ENCODE data around the gene RASA1. TPM values are rescaled to one million over a fixed set of nuclear protein-coding genes. Genes with fewer than 3 reads are reported as not detected.

The RASA1 gene
- polyA plus RNA-seq, 3 donors = 2.1 to 20.1 (median 4.0) TPM

- no peak overlapping the region for H3K27ac ChIP-seq (ENCODE audit: low read depth in 1 of 2, low read length in 2 of 2)
- H3K4me1 ChIP-seq (ENCODE audit: control insufficient read depth in 1 of 2, insufficient read depth in 2 of 2, low read length in 2 of 2) = no peaks in the 10 kb centered on the region
- no peak overlapping the region for H3K9ac ChIP-seq (ENCODE audit: insufficient read depth, low read length, poor library complexity, severe bottlenecking)
- H3K4me2 ChIP-seq (replicated peaks; ENCODE audit: extremely low read depth, low read length, poor library complexity, severe bottlenecking) = no peak overlapping the region
- DNase-seq = no peak
- no peaks in the 10 kb centered on the region for H3K4me1 Mint-ChIP-seq
- no peak overlapping the region for H3K4me3 ChIP-seq (replicated peaks in 1 of 3; ENCODE audit: low read depth in 2 of 3, low read length in 3 of 3)
- H3K9me3 Mint-ChIP-seq = peaks cover 0 to 1% (median 0%) of the 10 kb centered on the region in 7 donors
- no peak overlapping the region for H3K4me3 Mint-ChIP-seq
- H3K79me2 ChIP-seq (ENCODE audit: insufficient read depth, low read length) = no peaks in the 10 kb centered on the region
- no peak overlapping the region for H2AFZ ChIP-seq (ENCODE audit: insufficient read depth, low read depth, low read length, poor library complexity, severe bottlenecking)
- H3K27me3 ChIP-seq (ENCODE audit: control insufficient read depth in 2 of 2, insufficient read depth in 2 of 2, low read length in 2 of 2) = no peaks in the 10 kb centered on the region
- peaks cover 0 to 1% (median 1%) of the 10 kb centered on the region in 3 donors for H3K27me3 Mint-ChIP-seq (ENCODE audit: low read depth in 3 of 3)
- intact Hi-C loops (cut with micrococcal nuclease) = loop anchor here (10.0 kb wide), 1 partner anchor 154 kb away; the partner anchor contains the start of gene RASA1 (in 2 of the 2)
- TF ChIP-seq, protein P1, sequence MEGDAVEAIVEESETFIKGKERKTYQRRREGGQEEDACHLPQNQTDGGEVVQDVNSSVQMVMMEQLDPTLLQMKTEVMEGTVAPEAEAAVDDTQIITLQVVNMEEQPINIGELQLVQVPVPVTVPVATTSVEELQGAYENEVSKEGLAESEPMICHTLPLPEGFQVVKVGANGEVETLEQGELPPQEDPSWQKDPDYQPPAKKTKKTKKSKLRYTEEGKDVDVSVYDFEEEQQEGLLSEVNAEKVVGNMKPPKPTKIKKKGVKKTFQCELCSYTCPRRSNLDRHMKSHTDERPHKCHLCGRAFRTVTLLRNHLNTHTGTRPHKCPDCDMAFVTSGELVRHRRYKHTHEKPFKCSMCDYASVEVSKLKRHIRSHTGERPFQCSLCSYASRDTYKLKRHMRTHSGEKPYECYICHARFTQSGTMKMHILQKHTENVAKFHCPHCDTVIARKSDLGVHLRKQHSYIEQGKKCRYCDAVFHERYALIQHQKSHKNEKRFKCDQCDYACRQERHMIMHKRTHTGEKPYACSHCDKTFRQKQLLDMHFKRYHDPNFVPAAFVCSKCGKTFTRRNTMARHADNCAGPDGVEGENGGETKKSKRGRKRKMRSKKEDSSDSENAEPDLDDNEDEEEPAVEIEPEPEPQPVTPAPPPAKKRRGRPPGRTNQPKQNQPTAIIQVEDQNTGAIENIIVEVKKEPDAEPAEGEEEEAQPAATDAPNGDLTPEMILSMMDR (IDR thresholded peaks at IDR 0.05) = no peak
- H3K27ac Mint-ChIP-seq = no peak overlapping the region
- no peaks in the 10 kb centered on the region for H4K20me1 ChIP-seq (ENCODE audit: insufficient read depth, low read length)
- H3K9me3 ChIP-seq (replicated peaks in 1 of 2; ENCODE audit: control insufficient read depth in 1 of 2, insufficient read depth in 1 of 2, low read length in 2 of 2) = no peaks in the 10 kb centered on the region
- H3K36me3 Mint-ChIP-seq = no peaks in the 10 kb centered on the region
- H3K36me3 ChIP-seq (replicated peaks in 1 of 2; ENCODE audit: control insufficient read depth in 1 of 2, insufficient read depth in 2 of 2, low read length in 2 of 2) = no peaks in the 10 kb centered on the region
Observed at GRCh38 chr5:87418506-87418905, 150.8 kb downstream of the RASA1 start.

DNA sequence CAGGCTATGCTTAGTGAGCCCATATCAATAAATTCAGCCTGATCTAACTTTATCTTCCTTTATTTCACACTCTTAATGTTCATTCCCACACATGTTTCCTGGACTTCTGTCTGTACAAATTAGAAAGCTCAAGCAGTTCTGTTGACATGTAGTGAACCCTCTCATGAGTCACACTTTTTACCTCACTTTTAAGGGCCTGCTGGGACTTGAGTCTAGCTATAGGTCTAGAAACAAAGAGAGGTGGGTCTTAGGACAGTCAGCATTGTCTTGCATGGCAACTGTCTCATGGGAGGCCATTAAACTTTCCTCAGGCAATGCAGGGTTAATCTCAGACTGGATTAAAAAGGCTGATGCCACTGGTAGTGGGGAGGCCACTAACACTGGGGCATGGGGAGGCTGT, 153.6 kb downstream of the RASA1 start:
- Histone ChIP-seq H3K9ac (ENCODE audit: insufficient read depth, low read length, poor library complexity, severe bottlenecking) (no peak overlapping the region), H3K36me3 (replicated peaks in 1 of 2; ENCODE audit: control insufficient read depth in 1 of 2, insufficient read depth in 2 of 2, low read length in 2 of 2) (no peaks in the 10 kb centered on the region), H4K20me1 (ENCODE audit: insufficient read depth, low read length) (no peaks in the 10 kb centered on the region), H3K4me2 (replicated peaks; ENCODE audit: extremely low read depth, low read length, poor library complexity, severe bottlenecking) (no peak overlapping the region), H3K4me1 (ENCODE audit: control insufficient read depth in 1 of 2, insufficient read depth in 2 of 2, low read length in 2 of 2) (no peaks in the 10 kb centered on the region), H3K9me3 (replicated peaks in 1 of 2; ENCODE audit: control insufficient read depth in 1 of 2, insufficient read depth in 1 of 2, low read length in 2 of 2) (no peaks in the 10 kb centered on the region), H2AFZ (ENCODE audit: insufficient read depth, low read depth, low read length, poor library complexity, severe bottlenecking) (no peak overlapping the region), H3K27me3 (ENCODE audit: control insufficient read depth in 2 of 2, insufficient read depth in 2 of 2, low read length in 2 of 2) (no peaks in the 10 kb centered on the region), H3K79me2 (ENCODE audit: insufficient read depth, low read length) (no peaks in the 10 kb centered on the region), H3K27ac (ENCODE audit: low read depth in 1 of 2, low read length in 2 of 2) (no peak overlapping the region), H3K4me3 (replicated peaks in 1 of 3; ENCODE audit: low read depth in 2 of 3, low read length in 3 of 3) (no peak overlapping the region)
- Mint-ChIP-seq H3K27me3 (ENCODE audit: low read depth in 3 of 3) (peaks cover 0 to 1% (median 1%) of the 10 kb centered on the region in 3 donors), H3K36me3 (no peaks in the 10 kb centered on the region), H3K4me3 (no peak overlapping the region), H3K9me3 (peaks cover 0 to 1% (median 0%) of the 10 kb centered on the region in 7 donors), H3K27ac (no peak overlapping the region), H3K4me1 (no peaks in the 10 kb centered on the region)
- intact Hi-C loops (cut with micrococcal nuclease) = no loop called here
- TF ChIP-seq, protein P1 (IDR thresholded peaks at IDR 0.05) = no peak
- DNase-seq = no peak
